HG03558 (cell line): Measurements from ENCODE around the gene VPS26A.

ENCODE experiments used
- ATAC-seq: cut with Tn5 transposase; IDR thresholded peaks from one replicate; pipeline ENCODE4 v1.9.1; 2021; ENCODE audit warnings: moderate number of reproducible peaks; ENCODE audit not compliant: unreplicated experiment; ENCODE audit errors: extremely low read depth

VPS26A gene

DNA sequence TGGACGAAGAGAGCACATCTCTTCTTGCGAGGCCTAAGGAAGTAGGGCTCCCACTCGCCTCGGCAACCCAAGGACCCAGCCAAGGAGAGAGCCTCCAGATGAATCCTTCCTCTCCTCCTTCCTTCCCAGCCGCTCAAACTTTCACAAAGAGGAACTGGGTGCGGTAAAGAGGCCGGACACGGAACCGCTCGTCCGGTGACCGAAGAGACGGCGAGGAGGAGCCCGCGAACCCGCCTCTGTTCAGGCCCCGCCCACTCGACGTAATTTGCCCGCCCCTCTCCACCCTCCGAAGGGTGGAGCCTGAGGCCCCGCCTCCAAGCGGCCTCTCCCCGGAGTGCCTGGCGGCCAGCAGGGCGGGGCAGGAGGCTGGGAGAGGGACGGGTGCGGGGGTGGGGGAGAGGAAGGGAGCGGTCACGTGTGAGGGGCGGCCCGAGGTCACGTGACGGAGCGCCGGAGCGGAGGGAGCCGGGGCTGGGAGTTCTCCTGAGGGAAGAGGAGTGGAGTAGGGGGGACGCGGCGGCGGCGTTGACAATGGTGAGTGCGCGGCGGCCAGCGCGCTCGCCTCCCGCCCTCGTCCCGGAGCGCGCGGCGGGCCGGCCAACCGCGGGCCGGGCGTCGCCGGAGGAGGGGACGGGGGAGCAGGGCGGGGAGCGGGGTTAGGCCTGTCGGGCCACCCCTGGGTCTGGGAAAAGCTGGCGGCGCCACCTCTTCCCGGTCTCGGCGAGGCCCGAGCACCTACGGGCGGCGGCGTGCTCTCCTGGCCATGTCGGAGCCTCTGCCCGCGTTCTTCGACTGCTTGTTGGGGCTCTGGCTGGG is at the start of gene VPS26A:
Gene VPS26A, plus strand, starts transcription at position 432 of the 816 bp plus-strand sequence. Its CDS starts 100 bp downstream, at position 532.
- peak; percentile 55 for ATAC-seq

DNA sequence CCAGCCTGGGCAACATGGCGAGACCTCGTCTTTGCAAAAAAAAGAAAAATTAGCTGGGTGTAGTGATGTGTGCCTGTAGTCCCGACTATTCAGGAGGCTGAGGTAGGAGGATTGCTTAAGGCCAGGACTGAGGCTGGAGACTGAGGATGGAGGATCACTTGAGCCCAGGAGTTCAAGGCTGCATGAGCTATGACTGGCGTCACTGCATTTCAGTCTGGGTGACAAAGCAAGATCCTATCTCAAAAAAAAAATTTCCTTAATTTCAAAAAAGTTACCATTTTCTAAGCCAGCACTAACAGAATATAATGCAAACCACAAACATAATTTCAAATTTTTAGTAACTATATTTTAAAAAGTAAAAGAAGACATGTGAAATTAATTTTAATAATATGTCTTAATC is 49.4 kb upstream of the VPS26A start:
- no peak for ATAC-seq

DNA sequence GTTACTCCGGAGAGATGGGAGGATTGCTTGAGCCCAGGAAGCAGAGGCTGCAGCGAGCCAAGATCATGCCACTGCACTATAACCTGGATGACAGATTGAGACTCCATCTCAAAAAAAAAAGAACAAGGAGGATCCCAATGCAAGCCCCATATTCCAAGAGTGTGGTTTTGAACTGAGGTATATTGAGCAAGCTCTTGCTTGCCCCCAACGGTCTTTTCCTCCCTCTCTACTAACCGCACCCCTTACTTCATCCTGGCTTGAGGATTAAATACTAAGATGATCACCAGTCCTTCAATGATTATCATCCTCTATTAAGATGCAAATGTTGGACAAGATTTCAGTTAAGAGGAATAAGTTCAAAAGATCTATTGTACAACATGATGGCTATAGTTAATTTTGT is 48.5 kb upstream of the VPS26A start:
- no peak for ATAC-seq

DNA sequence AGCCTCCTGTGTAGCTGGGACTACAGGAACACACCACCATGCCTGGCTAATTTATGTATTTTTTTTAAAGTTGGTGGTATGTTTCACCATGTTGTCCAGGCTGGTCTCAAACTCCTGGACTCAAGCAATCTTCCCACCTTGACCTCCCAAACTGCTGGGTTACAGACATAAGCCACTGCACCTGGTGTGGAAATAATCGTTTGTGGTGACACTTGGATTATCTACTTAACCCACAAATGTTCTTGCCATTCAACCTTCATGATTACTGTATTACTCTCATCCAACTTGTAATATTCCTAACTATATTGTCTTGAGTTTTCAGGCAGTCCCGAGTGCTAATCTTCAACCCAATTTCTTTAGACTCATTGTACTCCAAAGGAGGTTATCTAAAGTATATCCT is 45.7 kb upstream of the VPS26A start:
- no peak for ATAC-seq

DNA sequence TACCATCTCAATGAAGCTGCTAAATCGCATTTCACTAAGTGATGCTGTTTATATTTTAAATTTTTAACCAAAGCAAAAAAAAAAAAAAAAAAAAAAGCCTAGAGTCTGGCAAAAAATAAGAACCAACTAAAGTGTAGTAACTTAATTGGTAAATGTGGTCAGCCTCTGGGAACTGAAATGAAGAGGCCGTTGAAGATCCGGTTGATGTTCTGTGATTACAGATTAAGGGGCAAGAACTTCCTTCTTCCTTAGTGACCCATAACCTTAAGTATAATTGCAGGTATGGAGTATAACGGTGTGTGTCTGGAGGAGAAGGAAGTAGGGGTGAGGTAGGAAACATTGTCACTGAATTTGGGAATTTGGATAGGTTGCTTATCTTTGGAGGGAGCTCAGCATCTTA is 43.8 kb upstream of the VPS26A start:
- no peak for ATAC-seq

DNA sequence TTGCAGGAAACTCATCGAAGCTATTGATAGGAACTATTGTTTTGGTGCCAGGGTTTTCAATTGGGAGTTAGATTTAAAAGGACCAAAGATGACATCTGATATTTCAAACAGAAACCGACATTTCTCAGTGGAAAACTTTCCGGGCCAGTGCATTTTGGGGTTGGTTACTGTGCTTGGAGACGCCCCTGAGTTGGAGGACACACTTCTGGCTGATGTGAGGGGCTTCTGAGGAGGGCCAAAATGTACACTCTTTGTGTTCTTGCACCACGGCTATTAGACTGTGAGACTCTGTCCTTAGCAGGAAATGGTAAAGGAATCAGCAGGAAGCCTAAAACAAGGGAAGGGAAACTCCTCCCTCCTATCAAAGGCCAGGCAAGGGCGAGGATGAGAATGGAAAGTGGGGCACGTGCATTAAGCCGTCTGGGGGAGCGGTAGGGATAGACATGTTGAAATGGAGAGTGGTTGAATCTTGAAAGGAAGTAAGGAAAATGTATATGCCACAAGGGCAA is 37.9 kb upstream of the VPS26A start:
- no peak for ATAC-seq

DNA sequence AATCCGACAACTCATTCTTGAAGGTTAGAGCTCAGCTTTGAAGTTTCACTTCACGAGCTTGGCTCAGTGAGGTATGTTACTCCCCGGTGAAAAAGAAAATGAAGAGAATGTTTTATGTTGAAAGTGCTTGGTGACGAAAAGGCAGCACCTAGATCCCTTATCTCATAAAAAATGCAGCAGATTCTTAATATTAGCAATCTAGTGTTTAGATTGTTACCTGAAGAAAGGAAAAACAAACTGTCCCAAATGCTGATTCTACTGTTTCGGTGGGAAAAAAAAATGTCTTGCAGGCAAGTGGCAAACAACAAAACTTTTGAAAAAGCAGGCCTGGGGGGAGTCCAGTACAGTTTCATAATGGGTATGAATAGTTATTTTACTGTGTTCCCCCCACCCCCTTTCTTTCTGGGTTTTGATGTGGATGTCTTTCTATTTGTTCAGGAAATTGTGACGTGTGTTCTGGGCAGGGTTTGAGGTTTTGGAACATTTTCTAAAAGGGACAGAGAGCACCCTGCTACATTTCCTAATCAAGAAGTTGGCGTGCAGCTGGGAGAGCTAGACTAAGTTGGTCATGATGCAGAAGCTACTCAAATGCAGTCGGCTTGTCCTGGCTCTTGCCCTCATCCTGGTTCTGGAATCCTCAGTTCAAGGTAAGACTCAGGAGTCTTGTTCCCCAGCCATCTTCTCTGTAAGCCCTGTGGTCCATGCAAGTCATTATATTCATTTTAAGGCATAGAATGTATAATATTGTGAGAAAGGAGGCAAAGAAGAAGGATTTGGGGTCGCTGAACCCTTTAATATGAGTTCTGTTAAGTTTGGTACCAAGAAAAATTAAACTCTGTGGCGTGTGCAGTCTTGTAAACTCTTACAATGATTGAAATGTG is 36.1 kb upstream of the VPS26A start, which contains the start of gene SRGN:
Gene SRGN, plus strand, starts transcription at position 514 of the 881 bp plus-strand sequence. Its CDS starts 55 bp downstream, at position 569.
- ATAC-seq: peak; percentile 39

DNA sequence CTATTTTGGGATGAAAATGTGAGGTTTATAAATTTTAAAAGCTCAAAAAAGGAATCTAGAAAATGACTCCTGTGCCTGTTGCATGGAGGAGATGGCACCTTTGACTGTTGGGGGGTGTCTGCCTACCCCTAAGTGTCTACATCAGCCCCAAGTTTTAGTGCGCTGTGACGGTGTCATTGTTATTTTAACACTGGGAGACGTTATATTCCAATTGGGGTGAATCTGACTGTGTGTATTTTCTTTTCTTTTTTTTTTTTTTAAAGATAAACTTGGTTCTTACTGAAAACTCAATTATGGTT is 35.6 kb upstream of the VPS26A start:
- no peak for ATAC-seq

DNA sequence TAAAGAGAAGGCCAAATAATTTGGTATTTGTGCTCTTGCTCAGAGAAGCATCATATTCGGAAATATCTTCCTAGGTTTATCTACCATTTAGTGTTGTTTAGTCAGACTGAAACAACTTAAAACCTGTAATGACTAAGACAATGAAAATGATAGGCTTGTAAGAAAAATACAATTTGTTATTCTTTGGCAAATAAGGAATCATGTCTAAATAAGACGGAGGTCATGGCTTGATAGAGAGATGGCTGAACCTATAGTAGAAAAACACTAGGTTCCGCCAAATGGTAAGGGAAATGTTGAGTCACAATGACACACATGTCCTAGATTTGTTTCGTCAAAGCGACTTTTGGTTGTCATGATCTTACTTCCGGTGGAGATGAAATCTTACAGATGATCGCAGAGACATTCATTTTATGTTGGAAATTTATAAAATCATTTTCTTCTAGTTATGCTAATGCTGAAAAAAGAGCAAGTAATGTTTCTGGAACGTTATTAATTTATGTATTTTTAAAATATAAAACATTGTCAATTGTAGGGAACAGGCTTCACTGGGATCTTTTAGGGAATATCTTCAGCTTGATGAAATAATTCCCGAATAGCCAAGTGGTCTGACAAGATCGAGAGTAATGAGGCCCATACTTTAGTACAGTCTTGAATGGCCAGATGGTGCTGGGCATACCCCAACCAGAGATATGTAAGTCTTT is 35.0 kb upstream of the VPS26A start:
- ATAC-seq: no peak

DNA sequence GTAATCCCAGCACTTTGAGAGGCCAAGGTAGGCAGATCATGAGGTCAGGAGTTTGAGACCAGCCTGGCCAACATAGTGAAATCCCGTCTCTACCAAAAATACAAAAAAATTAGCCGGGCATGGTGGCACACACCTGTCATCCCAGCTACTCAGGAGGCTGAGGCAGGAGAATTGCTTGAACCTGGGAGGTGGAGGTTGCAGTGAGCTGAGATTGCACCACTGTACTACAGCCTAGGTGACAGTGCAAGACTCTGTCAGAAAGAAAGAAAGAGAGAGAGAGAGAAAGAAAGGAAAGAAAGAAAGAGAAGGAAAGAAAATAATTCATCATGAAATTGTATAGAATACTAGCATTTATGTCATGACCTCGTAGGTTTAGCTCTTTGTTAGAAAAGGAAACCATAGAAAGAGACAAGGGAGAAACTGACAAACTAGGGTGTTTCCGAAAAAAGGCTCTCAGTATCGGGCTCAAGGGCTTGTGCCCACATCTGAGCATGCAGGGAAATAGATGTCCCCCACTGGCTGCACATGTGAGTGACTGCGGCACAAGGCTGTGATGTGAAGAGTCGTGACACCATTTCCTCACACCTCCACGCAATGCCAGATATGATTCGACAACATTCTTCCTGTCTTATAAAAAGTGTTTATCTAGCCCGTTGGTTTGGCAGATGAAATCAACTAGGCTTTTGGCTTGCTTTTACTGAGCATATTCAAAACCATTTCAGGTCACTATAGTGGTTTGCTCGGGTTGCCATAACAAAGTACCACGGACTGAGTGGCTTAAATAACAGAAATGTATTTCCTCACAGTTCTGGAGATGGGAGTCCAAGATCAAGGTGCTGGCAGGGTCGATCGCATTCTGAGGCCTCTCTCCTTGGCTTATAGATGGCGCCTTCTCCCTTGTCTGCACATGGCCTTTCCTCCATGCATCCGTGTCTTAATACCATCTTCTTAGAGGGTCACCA is 34.1 kb upstream of the VPS26A start:
- ATAC-seq: no peak

DNA sequence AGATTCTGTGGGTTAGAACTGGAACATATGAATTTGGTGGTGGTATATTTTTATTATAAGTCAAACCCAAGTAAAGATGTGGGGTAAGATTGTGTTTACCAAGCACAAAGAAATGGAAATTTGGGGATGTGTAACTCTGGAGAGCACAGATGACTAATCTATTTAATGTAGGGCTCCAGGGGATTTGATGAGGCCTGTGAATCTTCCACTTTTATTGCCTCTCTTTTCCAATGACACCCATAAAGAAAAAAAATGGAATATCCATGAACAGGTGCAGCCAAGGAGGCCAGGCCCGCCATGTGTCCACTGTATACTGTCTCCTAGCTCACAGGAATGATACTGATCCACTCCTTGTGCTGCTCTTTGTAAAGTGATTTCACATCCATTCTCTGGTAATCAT is 33.3 kb upstream of the VPS26A start:
- no peak for ATAC-seq

DNA sequence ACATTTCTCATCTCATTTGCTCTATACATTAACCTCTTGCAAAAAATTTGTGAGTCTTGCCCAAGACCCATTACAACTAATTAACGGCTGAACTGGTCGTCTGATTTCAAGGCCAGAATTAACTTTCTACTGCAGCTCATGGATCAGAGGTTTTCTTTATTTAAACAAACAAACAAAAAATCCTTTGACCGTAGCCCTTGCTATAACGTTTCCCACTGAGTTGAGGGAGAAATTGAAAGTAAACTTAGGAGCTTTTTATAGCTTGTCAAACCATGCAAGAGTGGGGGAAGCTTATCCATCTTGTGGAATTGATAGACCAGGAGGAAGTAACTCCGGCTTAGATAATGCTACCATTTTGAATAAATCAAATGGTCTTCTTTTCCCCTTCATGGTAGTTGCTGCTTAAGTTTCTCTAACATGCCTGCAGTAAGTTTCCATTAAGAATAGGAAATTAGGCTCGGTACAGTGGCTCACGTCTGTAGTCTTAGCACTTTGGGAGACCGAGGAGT is 32.8 kb upstream of the VPS26A start:
- no peak for ATAC-seq

DNA sequence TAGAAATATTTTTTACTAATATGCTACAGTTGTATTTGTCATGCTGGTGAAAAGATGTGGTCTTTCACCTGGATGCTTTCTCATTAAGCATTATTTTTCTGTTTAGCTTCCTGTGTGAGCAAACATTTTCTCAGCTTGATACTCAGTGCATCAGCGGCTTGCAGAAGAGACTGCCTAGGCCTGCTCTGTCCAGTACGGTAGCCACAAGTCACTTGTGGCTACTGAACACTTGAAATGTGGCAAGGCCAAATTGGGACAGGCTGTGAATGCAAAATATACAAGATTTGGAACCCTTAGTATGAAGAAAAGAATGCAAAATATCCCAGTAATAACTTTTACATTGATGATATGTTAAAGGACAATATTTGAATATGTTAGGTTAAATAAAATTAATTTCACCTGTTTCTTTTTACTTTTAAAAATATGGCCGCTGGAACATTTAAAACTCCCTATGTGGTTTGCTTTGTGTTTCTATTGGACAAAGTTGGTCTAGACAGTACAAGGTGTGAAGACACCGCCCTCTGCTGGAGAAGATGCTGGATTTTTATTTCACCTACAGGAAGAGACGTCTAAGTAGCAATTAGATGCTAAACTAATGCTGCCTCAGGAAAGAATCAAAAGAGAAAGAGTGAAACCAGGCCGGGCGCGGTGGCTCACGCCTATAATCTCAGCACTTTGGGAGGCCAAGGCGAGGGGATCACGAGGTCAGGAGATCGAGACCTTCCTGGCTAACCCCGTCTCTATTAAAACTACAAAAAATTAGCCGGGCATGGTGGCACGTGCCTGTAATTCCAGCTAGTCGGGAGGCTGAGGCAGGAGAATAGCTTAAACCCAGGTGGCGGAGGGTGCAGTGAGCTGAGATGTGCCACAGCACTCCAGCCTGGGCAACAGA is 30.8 kb upstream of the VPS26A start:
- peak; percentile 36 for ATAC-seq

DNA sequence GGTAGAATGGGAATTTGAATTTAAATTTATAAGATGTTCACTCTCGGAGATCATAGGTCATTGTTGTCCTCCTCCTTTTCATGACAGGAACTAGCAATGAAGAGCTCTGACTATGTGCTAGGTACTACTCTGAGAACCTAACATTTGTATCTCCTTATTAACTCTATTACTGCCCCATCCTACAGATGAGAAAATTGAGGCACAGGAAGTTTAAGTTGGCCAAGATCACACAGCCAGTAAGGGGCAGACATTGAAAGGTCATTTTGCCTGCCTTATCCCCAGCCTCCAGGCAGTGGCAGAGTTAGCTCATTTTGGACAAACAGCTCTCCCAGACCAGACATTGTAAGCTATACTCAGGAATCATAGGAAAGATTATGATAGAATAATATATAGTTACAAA is 30.0 kb upstream of the VPS26A start:
- no peak for ATAC-seq

DNA sequence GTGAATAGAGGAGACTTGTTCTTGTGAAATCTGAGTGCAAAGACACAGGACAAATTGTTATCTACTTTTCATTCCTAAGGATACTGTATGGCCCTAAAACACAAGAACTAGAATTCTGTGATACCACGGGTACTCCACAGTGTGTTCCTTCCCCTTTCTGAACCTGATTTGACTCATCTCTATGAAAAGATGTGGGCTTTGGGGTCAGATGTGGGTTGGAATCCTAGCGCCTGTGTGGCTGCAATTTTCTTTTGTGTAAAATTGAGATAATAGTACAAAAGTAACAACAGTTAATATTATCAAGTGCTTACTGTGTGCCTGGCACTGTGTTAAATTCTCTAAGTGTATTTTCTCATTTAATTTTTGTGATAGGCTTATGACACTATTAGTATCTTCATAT is 27.9 kb upstream of the VPS26A start:
- no peak for ATAC-seq

DNA sequence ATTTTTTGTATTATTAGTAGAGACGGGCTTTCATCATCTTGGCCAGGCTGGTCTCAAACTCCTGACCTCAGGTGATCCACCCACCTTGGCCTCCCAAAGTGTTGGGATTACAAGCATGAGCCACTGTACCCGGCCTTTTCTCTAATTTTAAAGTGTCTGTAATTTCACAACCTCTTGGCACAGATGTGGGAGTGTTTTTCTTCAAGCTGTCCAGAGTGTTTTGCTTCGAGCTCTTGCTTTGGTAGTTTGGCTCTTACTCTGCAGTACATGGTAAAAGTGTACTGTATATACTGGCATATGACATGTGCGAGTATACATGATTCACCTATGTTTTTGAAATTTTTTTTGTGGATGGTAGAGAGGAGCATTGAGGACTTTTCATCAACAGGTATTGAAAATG is 26.2 kb upstream of the VPS26A start:
- no peak for ATAC-seq

DNA sequence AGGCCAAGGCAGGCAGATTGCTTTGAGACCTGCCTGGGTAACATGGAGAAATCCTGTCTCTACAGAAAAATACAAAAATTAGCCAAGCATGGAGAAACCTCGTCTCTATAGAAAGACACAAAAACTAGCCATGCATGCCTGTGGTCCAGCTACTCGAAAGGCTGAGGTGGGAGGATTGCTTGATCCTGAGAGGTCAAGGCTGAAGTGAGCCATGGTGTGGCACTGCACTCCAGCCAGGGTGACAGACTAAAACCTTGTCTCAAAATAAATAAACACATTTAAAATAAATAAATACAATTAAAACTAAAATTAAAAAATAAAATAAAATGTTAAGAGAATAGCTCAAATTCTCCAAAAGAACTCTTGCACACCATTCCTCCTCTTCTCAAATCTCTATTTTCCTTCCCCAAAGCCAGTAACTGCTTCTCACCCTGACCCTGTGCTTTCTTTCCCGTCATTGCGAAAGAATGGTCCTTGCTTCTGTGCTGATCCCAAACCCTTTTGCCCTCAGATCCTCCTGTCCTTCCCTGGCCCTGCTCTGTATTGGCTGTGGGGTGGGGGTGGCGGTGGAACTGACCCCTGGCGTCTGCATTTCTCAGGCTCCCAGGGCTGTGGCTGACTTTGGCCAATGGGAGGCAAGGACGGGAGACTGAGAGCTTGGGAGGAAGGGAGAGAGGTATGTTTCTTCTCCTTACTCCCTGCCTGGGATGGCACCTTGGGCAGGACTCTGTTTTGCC is 23.7 kb upstream of the VPS26A start:
- no peak for ATAC-seq
